Kidney (tissue), 14 donors: ENCODE data around the gene PLEKHF1. TPM values are rescaled to one million over a fixed set of nuclear protein-coding genes. Genes with fewer than 3 reads are reported as not detected.

ENCODE experiments used
- DNase-seq, 5 donors: peaks; one replicate each; pipeline ENCODE4 v3.0.0-alpha.2; 2013 to 2020
- FAIRE-seq: peaks from 2 replicates; lab custom pipeline; 2012; peaks lifted over from hg19 to GRCh38; lab: Jason Lieb, UNC
- H3K27ac ChIP-seq, 2 donors: one replicate each; pipeline ENCODE4 v1.7.0; 2013; ENCODE audit warnings: low read depth in 2 of 2, low read length in 2 of 2, inconsistent platforms in 1 of 2
- H3K27me3 ChIP-seq: one replicate; pipeline ENCODE4 v1.7.1; 2013; ENCODE audit warnings: low read length, inconsistent platforms; ENCODE audit not compliant: control insufficient read depth, insufficient read depth
- H3K36me3 ChIP-seq, 3 donors: one replicate each; pipeline versions ENCODE4 v1.7.0 to v1.7.1; 2013; ENCODE audit warnings: low read length in 3 of 3, control low read depth in 1 of 3, inconsistent platforms in 1 of 3; ENCODE audit not compliant: insufficient read depth in 3 of 3, control insufficient read depth in 2 of 3
- H3K4me1 ChIP-seq, 3 donors: one replicate each; pipeline versions ENCODE4 v1.7.0 to v1.7.1; 2013; ENCODE audit warnings: low read length in 3 of 3, inconsistent platforms in 1 of 3, low read depth in 1 of 3; ENCODE audit not compliant: control insufficient read depth in 2 of 3, insufficient read depth in 2 of 3
- H3K4me3 ChIP-seq, 3 donors: one replicate each; pipeline versions ENCODE4 v1.7.0 to v1.8.1; 2013; ENCODE audit warnings: low read length in 3 of 3, control low read depth in 1 of 3, inconsistent platforms in 1 of 3
- H3K9ac ChIP-seq, 3 donors: one replicate each; pipeline versions ENCODE4 v1.7.0 to v1.7.1; 2013; ENCODE audit warnings: low read length in 3 of 3, control low read depth in 1 of 3, inconsistent platforms in 1 of 3
- H3K9me3 ChIP-seq, 3 donors: one replicate each; pipeline versions ENCODE4 v1.7.0 to v1.7.1; 2013; ENCODE audit warnings: low read length in 3 of 3, control low read depth in 1 of 3, inconsistent platforms in 1 of 3; ENCODE audit not compliant: control insufficient read depth in 2 of 3, insufficient read depth in 1 of 3
- intact Hi-C: fragments of 100-400 bp; cut with DNase I; formaldehyde crosslinking; loops from one replicate; pipeline ENCODE4 v1.11.1; 2022
- polyA plus RNA-seq: library from polyadenylated mRNA; stranded (reverse); fragments of 350-450 nt; fragmentation: Illumina TruSeq; extraction: RNeasy Lipid Tissue Mini Kit (QIAGEN cat#74804); gene quantifications from one replicate; pipeline ENCODE4 v1.2.3, GENCODE V29; 2014; ENCODE audit warnings: low read depth, low replicate concordance; ENCODE audit not compliant: insufficient read depth
- total RNA-seq: library from RNA; stranded (reverse); fragmentation: NEBNext Ultra II Directional; extraction: Animal tissue kit (Norgen Biotek cat#: 25700); gene quantifications from one replicate; pipeline ENCODE4 v1.2.1, GENCODE V29; 2021
- TF ChIP-seq, protein P1 (sequence below): IDR thresholded peaks from 3 replicates; pipeline ENCODE4 v1.5.1; 2012; ENCODE audit warnings: mild to moderate bottlenecking, moderate library complexity, borderline replicate concordance; ENCODE audit not compliant: insufficient read depth; ENCODE audit errors: extremely low read depth
- donor health status: control.
- donor health status: control.
- donor health status: control.
- donor health status: control.
- donor health status: control.
- donor health status: DM: yes; HTN: yes; CAD: no.
- donor health status: Normal renal cell carcinoma (clear cell type).

The PLEKHF1 gene
- total and polyA plus RNA-seq, 2 donors from 2014 or later = 7.1 to 11.7 TPM

DNA sequence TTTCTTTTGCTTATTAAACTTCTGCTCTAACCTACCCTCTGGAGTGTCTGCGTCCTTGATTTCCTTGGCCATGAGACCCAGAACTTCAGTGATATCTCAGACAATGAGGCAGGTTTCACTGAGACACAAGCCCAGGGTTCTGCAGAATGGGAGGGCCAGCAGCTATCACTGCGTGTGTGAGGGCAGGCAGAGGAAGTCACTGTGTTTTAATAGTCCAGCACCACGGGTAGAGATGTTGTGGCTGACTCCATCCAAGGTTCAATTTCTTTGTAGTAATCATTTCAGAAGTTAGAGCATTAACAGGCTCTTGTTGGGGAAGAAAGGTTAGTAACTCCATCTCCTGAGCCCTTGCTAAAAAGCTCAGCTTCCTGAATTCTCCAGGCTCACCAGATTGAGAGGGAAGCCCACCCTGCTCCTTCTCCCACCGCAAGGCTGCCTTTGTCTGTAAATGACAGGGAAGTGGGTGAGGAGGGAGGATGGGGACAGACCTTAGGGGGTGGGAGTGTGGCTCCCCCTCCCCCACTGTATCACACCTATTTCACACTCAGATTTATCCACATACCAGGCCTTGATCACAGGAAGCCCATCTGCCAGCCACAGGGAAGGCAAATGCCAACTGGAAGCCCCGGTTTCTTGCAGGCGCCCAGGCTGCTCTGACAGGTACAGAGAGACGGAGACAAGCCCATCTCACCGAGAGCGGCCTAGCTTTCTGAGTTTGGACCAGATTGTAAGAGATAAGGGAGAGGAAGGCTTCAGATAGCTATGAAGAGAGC lies 47.7 kb downstream of the PLEKHF1 start:
- peaks cover 0 to 30% (median 19%) of the 10 kb centered on the region in 3 donors for H3K4me1 ChIP-seq
- H3K36me3 ChIP-seq = no peaks in the 10 kb centered on the region
- H3K9me3 ChIP-seq = no peaks in the 10 kb centered on the region
- peak overlapping the region in 1 of 3 donors; percentile 29 for H3K9ac ChIP-seq
- H3K27me3 ChIP-seq = no peaks in the 10 kb centered on the region
- DNase-seq (peak in 1 of 5 donors; percentile 26), FAIRE-seq (no peak)
- intact Hi-C loops = loop anchor here (10.0 kb wide), 1 partner anchor 98 kb away; no protein-coding TSS in a partner anchor
- no peak overlapping the region for H3K27ac ChIP-seq
- TF ChIP-seq, protein P1, sequence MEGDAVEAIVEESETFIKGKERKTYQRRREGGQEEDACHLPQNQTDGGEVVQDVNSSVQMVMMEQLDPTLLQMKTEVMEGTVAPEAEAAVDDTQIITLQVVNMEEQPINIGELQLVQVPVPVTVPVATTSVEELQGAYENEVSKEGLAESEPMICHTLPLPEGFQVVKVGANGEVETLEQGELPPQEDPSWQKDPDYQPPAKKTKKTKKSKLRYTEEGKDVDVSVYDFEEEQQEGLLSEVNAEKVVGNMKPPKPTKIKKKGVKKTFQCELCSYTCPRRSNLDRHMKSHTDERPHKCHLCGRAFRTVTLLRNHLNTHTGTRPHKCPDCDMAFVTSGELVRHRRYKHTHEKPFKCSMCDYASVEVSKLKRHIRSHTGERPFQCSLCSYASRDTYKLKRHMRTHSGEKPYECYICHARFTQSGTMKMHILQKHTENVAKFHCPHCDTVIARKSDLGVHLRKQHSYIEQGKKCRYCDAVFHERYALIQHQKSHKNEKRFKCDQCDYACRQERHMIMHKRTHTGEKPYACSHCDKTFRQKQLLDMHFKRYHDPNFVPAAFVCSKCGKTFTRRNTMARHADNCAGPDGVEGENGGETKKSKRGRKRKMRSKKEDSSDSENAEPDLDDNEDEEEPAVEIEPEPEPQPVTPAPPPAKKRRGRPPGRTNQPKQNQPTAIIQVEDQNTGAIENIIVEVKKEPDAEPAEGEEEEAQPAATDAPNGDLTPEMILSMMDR = no peak
- peak overlapping the region in 1 of 3 donors; percentile 61 for H3K4me3 ChIP-seq

DNA sequence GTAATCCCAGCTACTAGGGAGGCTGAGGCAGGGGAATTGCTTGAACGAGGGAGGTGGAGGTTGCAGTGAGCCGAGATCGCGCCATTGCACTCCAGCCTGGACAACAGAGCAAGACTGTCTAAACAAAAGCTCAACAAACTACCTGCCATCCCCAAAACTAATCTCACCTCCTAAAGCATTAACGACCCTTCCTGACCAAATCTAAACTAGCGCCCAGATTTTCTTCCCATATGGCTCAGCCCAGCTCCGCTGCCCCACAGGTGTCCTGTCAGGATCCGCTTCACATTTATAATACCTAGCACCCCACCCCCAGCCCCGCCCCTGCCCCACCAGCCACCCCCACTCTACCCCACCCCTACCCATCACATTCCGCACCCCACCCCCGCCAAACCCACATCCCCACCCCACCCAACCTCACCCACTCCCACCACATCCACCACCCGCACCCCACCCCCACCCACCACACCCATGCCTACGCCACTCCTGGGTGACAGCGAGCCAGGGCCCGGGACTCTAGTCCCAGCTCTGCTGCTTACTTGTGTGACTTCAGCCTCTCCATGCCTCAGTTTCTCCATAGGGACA lies 49.2 kb downstream of the PLEKHF1 start:
- H3K27ac ChIP-seq = peak overlapping the region; percentile 92 to 94
- FAIRE-seq (no peak), DNase-seq (no peak)

GRCh38 chr19:29714953-29715700 lies 49.9 kb downstream of the PLEKHF1 start, which contains the start of gene C19orf12:
Gene C19orf12, minus strand, starts transcription at chr19:29715261. Its CDS starts 6,848 bp downstream, at chr19:29708413.
- no peaks in the 10 kb centered on the region for H3K27me3 ChIP-seq
- no peaks in the 10 kb centered on the region for H3K9me3 ChIP-seq
- intact Hi-C loops = loop anchor here (10.0 kb wide), 1 partner anchor 100 kb away; no protein-coding TSS in a partner anchor
- peak within 1 kb of the TSS; percentile 66 to 83 (median 75) for H3K4me3 ChIP-seq
- DNase-seq = peak; percentile 75 to 91 (median 82)
- H3K36me3 ChIP-seq = no peaks in the 10 kb centered on the region
- peaks cover 0 to 25% (median 16%) of the 10 kb centered on the region in 3 donors for H3K4me1 ChIP-seq
- TF ChIP-seq, protein P1 = no peak
- H3K27ac ChIP-seq = peak within 1 kb of the TSS; percentile 92 to 94
- no peak for FAIRE-seq
- H3K9ac ChIP-seq = peak within 1 kb of the TSS; percentile 36 to 97 (median 87)

More for the DNA sequence above, 49.2 kb downstream of the PLEKHF1 start:
- Histone ChIP-seq H3K27me3 (no peaks in the 10 kb centered on the region), H3K9ac (peak overlapping the region in 1 of 3 donors; percentile 97), H3K36me3 (no peaks in the 10 kb centered on the region), H3K4me3 (peak overlapping the region; percentile 66 to 75 (median 71)), H3K9me3 (no peaks in the 10 kb centered on the region), H3K4me1 (peaks cover 0 to 30% (median 16%) of the 10 kb centered on the region in 3 donors)
- TF ChIP-seq, protein P1 = no peak
- intact Hi-C loops = loop anchor here (10.0 kb wide), 1 partner anchor 100 kb away; no protein-coding TSS in a partner anchor
